ENCODE data around the gene VTCN1.
"Not testable (repeated sequence)": the region's sequence is repeated elsewhere in the genome, so short reads cannot be mapped to it uniquely, and the experiment has no call there.

The VTCN1 gene

GRCh38 chr1:117127795-117128194 lies 82.9 kb downstream of the VTCN1 start:
- DNase-seq (ENCODE audit: insufficient read length, low spot score) (no peak), FAIRE-seq (no peak)
- no peak for TF ChIP-seq CTCF (IDR thresholded peaks at IDR 0.05; ENCODE audit: insufficient read depth, missing control alignments)

DNA sequence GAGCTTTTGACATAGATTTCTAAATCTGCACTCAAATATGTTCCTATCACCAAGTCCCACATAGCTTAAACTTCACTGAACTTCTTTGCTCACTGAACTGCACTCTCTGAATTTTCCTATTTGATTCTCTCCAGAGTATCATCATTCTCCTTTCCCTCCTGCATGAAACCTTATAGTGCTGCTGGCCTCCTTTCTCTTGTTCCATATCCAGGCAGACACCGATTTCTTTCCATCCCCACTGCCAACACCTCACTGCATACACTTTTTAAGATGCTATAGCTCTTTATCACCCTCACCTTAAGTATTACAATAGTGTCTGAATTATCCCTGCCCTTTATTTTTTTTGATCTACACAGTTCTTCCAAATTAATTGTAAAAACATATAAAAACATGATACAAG lies 86.1 kb downstream of the VTCN1 start:
- TF ChIP-seq CTCF (IDR thresholded peaks at IDR 0.05; ENCODE audit: insufficient read depth, missing control alignments) = no peak
- DNase-seq (ENCODE audit: insufficient read length, low spot score) (no peak), FAIRE-seq (no peak)

GRCh38 chr1:117123274-117123673 lies 87.5 kb downstream of the VTCN1 start:
- no peak for DNase-seq (ENCODE audit: insufficient read length, low spot score)
- no peak for FAIRE-seq
- no peak for TF ChIP-seq CTCF (IDR thresholded peaks at IDR 0.05; ENCODE audit: insufficient read depth, missing control alignments)

DNA sequence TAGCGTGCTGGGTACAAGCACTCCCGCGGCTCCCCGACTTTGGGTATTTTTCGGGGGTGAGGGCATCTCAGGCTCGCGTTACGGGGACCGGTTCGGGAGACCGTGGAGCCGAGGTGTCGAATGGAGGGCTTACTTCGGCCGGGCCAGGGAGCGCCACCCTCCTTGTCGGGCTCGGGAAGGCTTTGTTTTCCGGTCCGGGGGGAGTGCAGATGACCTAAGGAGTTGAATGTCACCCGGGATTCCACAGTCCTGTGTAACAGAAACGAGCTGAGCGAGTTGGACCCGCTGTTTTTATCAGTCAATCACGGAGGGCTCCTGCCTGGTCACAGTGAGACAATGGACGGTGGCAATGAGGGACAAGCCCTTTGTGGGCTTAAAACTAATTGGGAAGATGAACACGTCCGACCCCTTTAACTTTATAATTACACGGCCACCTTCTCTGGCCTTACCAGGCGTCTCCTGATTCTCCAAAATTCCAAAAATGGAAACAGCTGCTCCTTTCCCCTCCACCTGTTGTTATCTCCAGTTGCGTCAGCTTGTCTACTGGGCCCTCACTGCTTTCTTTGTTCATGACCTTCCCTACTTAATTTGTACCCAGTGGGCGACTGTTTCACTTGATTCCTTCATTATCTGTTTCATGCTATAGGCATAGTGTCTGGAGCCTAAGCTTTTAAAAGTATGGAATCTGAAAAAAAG lies 88.2 kb downstream of the VTCN1 start:
- DNase-seq (ENCODE audit: insufficient read length, low spot score) = no peak
- no peak for TF ChIP-seq CTCF (IDR thresholded peaks at IDR 0.05; ENCODE audit: insufficient read depth, missing control alignments)
- no peak for FAIRE-seq

DNA sequence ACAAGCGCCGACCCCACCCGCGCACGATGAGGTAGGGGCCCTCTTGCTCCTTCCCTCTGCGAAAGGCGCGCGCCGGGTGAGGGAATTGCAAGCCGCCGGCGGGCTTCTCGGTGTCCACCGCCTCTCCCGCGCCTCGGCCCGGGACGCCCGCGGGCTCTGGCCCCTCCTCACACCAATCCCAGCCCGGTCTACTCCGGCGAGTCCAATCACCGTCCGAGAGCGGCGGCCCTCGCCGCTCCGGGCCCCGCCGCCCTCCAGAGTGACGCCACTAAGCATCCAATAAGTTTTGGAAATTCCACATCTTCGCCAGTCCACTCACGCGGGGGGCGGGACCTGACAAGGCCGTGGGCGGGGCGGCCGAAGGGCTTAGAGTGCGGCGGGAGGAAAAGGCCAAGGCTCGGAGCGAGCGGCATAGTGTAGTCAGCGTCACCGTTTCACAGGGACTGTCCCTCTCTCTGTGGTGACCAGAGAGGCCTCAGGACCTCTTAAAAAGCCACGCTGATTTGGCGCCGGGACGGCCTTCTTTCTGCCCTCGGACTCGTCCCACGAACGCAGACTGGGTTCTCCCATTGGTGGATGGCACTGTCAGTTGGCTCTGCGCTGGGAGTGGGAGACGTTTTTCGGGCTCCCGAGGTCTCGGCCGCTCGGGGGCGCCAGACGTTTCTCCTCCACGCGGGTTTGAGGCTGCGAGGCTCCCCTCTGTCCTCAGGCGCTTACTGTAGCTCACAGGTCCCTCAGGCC lies 89.0 kb downstream of the VTCN1 start, which contains the start of gene TRIM45:
Gene TRIM45 (minus strand): TSS at position 161 of the 741 bp plus-strand sequence. CDS start 548 bp downstream, outside the sequence.
- peak; percentile 63 for TF ChIP-seq CTCF (IDR thresholded peaks at IDR 0.05; ENCODE audit: insufficient read depth, missing control alignments)
- DNase-seq (ENCODE audit: insufficient read length, low spot score) = peak; percentile 84
- FAIRE-seq = no peak

- no peak for TF ChIP-seq CTCF (IDR thresholded peaks at IDR 0.05; ENCODE audit: insufficient read depth, missing control alignments)
- DNase-seq (ENCODE audit: insufficient read length, low spot score) (no peak), FAIRE-seq (no peak)
Measured at GRCh38 chr1:117120774-117121588, 89.7 kb downstream of the VTCN1 start.

DNA sequence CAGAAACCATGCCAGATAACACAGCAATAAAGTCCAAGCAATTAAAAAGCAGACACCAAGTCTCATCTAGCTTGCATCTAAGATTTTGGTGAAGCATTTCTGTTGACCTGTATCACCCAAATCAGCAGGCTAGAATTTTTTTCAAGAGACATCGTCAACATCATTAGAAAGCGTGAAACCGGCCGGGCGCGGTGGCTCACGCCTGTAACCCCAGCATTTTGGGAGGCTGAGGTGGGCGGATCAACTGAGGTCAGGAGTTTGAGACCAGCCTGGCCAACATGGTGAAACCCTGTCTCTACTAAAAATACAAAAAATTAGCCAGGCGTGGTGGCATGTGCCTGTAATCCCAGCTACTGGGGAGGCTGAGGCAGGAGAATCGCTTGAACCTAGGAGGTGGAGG lies 91.6 kb downstream of the VTCN1 start:
- not testable (repeated sequence) for DNase-seq (ENCODE audit: insufficient read length, low spot score); FAIRE-seq
